ENCODE results near the gene C2orf15. TPM values are rescaled to one million over a fixed set of nuclear protein-coding genes. Genes with fewer than 3 reads are reported as not detected.
A peak's percentile ranks its signal among the peaks of the same experiment; 100 is the strongest.

C2orf15 gene
- total RNA-seq, 2 donors from 2014 or later = 3.1 to 3.6 TPM

DNA sequence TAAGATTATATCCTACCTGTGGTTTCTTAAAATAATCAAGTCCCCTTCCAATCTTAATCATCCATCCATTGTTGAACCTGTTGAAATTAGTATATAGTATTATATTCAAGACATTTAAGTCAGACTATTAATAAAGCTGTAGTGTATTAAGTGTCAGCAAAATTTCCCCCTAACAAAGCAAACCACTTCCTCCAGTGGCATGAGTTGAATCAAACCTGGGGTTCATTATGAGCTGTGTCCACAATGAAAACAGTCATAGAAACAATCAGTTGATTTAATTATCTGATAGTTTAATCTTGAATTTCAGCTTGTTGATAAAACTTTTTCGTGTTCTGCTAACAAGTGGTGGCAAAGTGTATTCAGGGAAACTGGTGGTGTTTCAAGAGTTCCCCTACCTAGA is 28.0 kb downstream of the C2orf15 start:
- no peaks in the 10 kb centered on the region for H3K4me1 ChIP-seq
- H3K9me3 ChIP-seq = no peaks in the 10 kb centered on the region
- no peaks in the 10 kb centered on the region for H3K27me3 ChIP-seq
- intact Hi-C loops (cut with DNase I) = no loop called here
- no peak for DNase-seq
- H3K36me3 ChIP-seq = peaks cover 12% of the 10 kb centered on the region
- no peak overlapping the region for H3K9ac ChIP-seq (ENCODE audit: low read depth in 2 of 2, low read length in 2 of 2)
- no peak overlapping the region for H3K4me3 ChIP-seq
- TF ChIP-seq, protein P1, sequence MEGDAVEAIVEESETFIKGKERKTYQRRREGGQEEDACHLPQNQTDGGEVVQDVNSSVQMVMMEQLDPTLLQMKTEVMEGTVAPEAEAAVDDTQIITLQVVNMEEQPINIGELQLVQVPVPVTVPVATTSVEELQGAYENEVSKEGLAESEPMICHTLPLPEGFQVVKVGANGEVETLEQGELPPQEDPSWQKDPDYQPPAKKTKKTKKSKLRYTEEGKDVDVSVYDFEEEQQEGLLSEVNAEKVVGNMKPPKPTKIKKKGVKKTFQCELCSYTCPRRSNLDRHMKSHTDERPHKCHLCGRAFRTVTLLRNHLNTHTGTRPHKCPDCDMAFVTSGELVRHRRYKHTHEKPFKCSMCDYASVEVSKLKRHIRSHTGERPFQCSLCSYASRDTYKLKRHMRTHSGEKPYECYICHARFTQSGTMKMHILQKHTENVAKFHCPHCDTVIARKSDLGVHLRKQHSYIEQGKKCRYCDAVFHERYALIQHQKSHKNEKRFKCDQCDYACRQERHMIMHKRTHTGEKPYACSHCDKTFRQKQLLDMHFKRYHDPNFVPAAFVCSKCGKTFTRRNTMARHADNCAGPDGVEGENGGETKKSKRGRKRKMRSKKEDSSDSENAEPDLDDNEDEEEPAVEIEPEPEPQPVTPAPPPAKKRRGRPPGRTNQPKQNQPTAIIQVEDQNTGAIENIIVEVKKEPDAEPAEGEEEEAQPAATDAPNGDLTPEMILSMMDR (IDR thresholded peaks at IDR 0.05) = no peak
- H3K27ac ChIP-seq = no peak overlapping the region

DNA sequence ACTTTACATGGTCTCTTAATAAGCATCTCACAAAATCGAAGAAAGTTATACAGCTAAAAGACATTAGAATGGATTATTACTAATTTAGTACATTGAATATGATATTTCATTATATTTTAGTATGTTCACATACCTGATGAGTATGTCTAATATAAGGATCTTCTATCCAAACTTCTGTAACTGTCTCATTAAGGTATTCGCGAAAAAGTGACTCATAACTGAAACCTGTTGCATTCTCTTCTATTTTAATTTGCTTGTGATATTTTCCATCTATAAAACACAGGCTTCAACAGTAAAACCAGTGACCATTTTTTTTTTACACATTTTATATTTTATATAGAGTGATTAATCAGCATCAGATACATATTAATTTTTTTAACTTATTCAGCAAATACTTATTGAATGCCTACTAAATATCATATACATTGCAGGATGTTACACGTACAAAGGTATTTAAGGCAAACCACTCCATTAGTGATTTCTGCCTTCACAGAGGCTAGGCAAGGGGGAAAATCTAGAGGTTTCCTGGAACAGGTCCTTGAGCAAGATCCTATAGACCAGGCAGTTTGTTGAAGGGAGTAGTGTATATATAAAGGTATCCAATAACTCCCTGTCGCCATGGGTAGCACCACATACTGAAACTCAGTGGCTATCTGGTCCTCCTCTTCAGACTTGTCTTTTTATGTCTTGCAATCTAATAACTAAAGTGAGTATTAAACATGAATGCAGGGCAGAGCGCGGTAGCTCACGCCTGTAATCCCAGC is 30.1 kb downstream of the C2orf15 start:
- H3K27me3 ChIP-seq = no peaks in the 10 kb centered on the region
- H3K4me3 ChIP-seq = no peak overlapping the region
- no peaks in the 10 kb centered on the region for H3K4me1 ChIP-seq
- H3K9me3 ChIP-seq = no peaks in the 10 kb centered on the region
- intact Hi-C loops (cut with DNase I) = no loop called here
- peaks cover 12% of the 10 kb centered on the region for H3K36me3 ChIP-seq
- TF ChIP-seq, protein P1 (IDR thresholded peaks at IDR 0.05) = no peak
- no peak overlapping the region for H3K9ac ChIP-seq (ENCODE audit: low read depth in 2 of 2, low read length in 2 of 2)
- no peak overlapping the region for H3K27ac ChIP-seq
- DNase-seq = no peak

DNA sequence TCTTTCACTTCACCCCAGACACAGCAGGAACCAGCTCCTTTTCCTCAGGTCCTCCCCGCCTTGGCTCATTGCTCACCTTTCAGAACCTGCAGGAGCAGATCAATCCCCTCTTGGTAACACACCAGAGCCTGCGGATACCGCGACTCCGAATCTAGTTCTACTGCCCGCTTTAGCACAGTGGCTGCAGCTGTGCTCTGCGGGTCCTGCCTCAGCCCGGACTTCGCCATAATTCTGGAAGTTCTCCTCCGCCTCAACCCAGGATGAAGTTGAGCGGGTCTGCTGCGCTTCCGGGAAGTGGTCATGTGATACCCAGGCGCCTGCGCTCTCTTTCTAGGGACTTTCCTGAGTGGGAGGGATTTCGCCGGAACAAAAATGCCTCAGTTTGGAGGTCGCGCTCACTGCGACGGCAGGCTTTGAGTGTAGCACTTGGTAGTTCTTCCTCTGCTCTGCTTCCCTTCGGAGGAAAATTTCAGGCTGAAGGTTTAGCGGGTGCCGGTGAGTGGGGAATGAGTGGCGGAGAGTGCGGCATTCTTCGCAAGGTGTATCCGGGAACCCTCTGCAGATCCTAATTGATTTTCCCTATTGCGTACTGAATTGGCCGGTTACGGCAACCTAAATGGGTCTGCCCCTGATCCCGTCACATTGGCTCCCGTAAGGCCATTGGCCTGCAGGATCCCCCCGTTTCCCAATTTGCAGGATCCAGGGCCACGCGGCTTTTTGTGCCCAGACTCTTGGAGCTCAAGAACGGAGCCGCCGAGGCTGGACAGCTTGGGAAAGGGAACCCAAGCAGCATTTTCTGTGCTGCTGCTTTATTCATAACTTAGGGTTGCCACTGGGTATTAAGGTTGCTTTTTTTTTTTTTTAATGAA is 39.5 kb downstream of the C2orf15 start, which contains the start of the genes MITD1 and MRPL30:
Gene MITD1 (minus strand): TSS at position 304 of the 869 bp plus-strand sequence. CDS start 77 bp downstream, at position 227.
Gene MRPL30 (plus strand): TSS at position 430 of the 869 bp plus-strand sequence. CDS start 5,020 bp downstream, outside the sequence.
- H3K36me3 ChIP-seq = no peaks in the 10 kb centered on the region
- peak within 1 kb of the TSS; percentile 80 for H3K27ac ChIP-seq
- H3K9me3 ChIP-seq = no peaks in the 10 kb centered on the region
- H3K4me1 ChIP-seq = peaks cover 7% of the 10 kb centered on the region
- H3K27me3 ChIP-seq = no peaks in the 10 kb centered on the region
- H3K4me3 ChIP-seq = peak within 1 kb of the TSS; percentile 81
- intact Hi-C loops (cut with DNase I) = loop anchor here (10.0 kb wide), 1 partner anchor 154 kb away; the partner anchor contains the start of genes EIF5B and TXNDC9
- peak; percentile 96 for DNase-seq
- peak within 1 kb of the TSS; percentile 70 to 96 for H3K9ac ChIP-seq (ENCODE audit: low read depth in 2 of 2, low read length in 2 of 2)
- TF ChIP-seq, protein P1 (IDR thresholded peaks at IDR 0.05) = no peak

DNA sequence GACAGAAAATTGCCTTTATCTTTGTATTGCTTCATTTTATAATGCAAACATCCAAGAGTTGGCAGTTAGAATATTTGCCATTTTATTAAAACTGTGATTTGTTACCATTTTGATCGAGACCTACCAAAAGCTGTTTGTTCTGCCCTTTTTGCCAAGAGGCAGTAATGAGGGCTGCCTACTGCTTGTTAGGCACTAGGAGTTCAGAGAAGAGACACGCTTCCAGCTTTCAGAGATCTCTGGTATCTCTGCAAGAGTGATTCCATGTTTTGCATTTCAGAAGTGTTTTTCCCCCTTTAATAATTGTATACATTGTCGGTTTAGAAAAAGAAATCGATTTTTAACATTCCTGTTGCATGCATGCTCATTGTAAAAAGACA is 40.1 kb downstream of the C2orf15 start:
- Histone ChIP-seq H3K4me1 (peaks cover 7% of the 10 kb centered on the region), H3K36me3 (no peaks in the 10 kb centered on the region), H3K9ac (ENCODE audit: low read depth in 2 of 2, low read length in 2 of 2) (peak overlapping the region; percentile 70 to 96), H3K27me3 (no peaks in the 10 kb centered on the region), H3K27ac (no peak overlapping the region), H3K9me3 (no peaks in the 10 kb centered on the region), H3K4me3 (peak overlapping the region; percentile 81)
- TF ChIP-seq, protein P1 (IDR thresholded peaks at IDR 0.05) = no peak
- intact Hi-C loops (cut with DNase I) = loop anchor here (10.0 kb wide), 1 partner anchor 153 kb away; the partner anchor contains the start of genes EIF5B and TXNDC9
- DNase-seq = no peak

DNA sequence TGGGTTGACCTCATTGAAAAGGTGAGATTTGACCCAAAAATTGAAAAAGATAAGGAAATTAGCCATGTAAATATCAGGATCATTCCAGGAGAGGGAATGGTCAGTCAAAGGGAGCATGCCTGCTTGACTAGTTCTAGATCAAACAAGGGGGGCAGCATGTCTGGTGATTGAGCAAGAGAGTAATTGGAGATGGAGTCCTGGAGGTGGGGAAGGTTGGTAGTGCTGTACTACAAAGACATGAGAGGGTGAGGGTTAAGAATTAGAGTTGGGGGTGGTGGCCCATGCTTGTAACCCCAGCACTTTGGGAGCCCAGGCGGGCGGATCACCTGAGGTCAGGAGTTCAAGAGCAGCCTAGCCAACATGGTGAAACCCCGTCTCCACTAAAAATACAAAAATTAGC is 41.5 kb downstream of the C2orf15 start:
- DNase-seq = no peak
- TF ChIP-seq, protein P1 (IDR thresholded peaks at IDR 0.05) = no peak
- intact Hi-C loops (cut with DNase I) = loop anchor here (10.0 kb wide), 1 partner anchor 152 kb away; the partner anchor contains the start of genes EIF5B and TXNDC9
- peaks cover 7% of the 10 kb centered on the region for H3K4me1 ChIP-seq
- H3K27ac ChIP-seq = no peak overlapping the region
- no peaks in the 10 kb centered on the region for H3K36me3 ChIP-seq
- H3K4me3 ChIP-seq = no peak overlapping the region
- H3K27me3 ChIP-seq = no peaks in the 10 kb centered on the region
- no peak overlapping the region for H3K9ac ChIP-seq (ENCODE audit: low read depth in 2 of 2, low read length in 2 of 2)
- H3K9me3 ChIP-seq = no peaks in the 10 kb centered on the region

Data from colonic mucosa (tissue), 4 donors.